Measurements from ENCODE around the gene ILRUN.
A peak's percentile ranks its signal among the peaks of the same experiment; 100 is the strongest.
"Not testable (repeated sequence)": the region's sequence is repeated elsewhere in the genome, so short reads cannot be mapped to it uniquely, and the experiment has no call there.

The ILRUN gene

GRCh38 chr6:34658605-34659265, 37.8 kb downstream of the ILRUN start:
- Histone ChIP-seq H3F3A (ENCODE audit: insufficient read depth, low read length) (peaks cover 38% of the 10 kb centered on the region), H3K4me1 (ENCODE audit: low read length) (peaks cover 39% of the 10 kb centered on the region), H3K4me2 (ENCODE audit: low read depth, low read length) (peak overlapping the region; percentile 13; the same call in 1 of the 2 replicates), H3K4me3 (ENCODE audit: low read length) (no peak overlapping the region), H4K20me1 (ENCODE audit: insufficient read depth, low read length) (no peaks in the 10 kb centered on the region), H3K27me3 (replicated peaks; ENCODE audit: insufficient read depth, low read length) (no peaks in the 10 kb centered on the region), H3K36me3 (replicated peaks; ENCODE audit: insufficient read depth, low read length) (no peaks in the 10 kb centered on the region), H3K9me2 (replicated peaks; ENCODE audit: insufficient read depth, low read length) (no peaks in the 10 kb centered on the region), H2AFZ (ENCODE audit: low read length) (no peak overlapping the region), H3K9me3 (replicated peaks; ENCODE audit: insufficient read depth, low read length) (no peaks in the 10 kb centered on the region), H3K9ac (ENCODE audit: low read length) (no peak overlapping the region), H3K27ac (ENCODE audit: low read length) (peak overlapping the region; percentile 98), H3K79me2 (ENCODE audit: low read length) (peaks cover 69% of the 10 kb centered on the region)
- DNase-seq, result no peak
- TF ChIP-seq CTCF (IDR thresholded peaks at IDR 0.05; ENCODE audit: low read length), result no peak
- no peak for TF ChIP-seq EZH2phosphoT487 (IDR thresholded peaks at IDR 0.05; ENCODE audit: low read length)
- TF ChIP-seq EZH2 (optimal IDR thresholded peaks at IDR 0.05; ENCODE audit: low read depth, low read length), result no peak

GRCh38 chr6:34657979-34658480, 38.5 kb downstream of the ILRUN start:
- Histone ChIP-seq H3F3A (ENCODE audit: insufficient read depth, low read length) (peaks cover 38% of the 10 kb centered on the region), H3K9ac (ENCODE audit: low read length) (peak overlapping the region; percentile 79), H3K4me1 (ENCODE audit: low read length) (peaks cover 39% of the 10 kb centered on the region), H3K27ac (ENCODE audit: low read length) (peak overlapping the region; percentile 98), H3K79me2 (ENCODE audit: low read length) (peaks cover 68% of the 10 kb centered on the region), H3K4me3 (ENCODE audit: low read length) (peak overlapping the region; percentile 53; the same call in 1 of the 2 replicates), H3K4me2 (ENCODE audit: low read depth, low read length) (peak overlapping the region; percentile 96)
- not testable (repeated sequence) for H3K9me2 ChIP-seq (replicated peaks; ENCODE audit: insufficient read depth, low read length); H4K20me1 ChIP-seq (ENCODE audit: insufficient read depth, low read length); DNase-seq; H3K9me3 ChIP-seq (replicated peaks; ENCODE audit: insufficient read depth, low read length); H3K36me3 ChIP-seq (replicated peaks; ENCODE audit: insufficient read depth, low read length); H2AFZ ChIP-seq (ENCODE audit: low read length); H3K27me3 ChIP-seq (replicated peaks; ENCODE audit: insufficient read depth, low read length)

- H3K9me3 ChIP-seq (replicated peaks; ENCODE audit: insufficient read depth, low read length), result no peaks in the 10 kb centered on the region
- TF ChIP-seq EZH2phosphoT487 (IDR thresholded peaks at IDR 0.05; ENCODE audit: low read length) (no peak), CTCF (IDR thresholded peaks at IDR 0.05; ENCODE audit: low read length) (no peak), EZH2 (optimal IDR thresholded peaks at IDR 0.05; ENCODE audit: low read depth, low read length) (no peak)
- DNase-seq, result peak; percentile 75
- peak overlapping the region; percentile 98 for H3K27ac ChIP-seq (ENCODE audit: low read length)
- peaks cover 67% of the 10 kb centered on the region for H3K79me2 ChIP-seq (ENCODE audit: low read length)
- H4K20me1 ChIP-seq (ENCODE audit: insufficient read depth, low read length), result no peaks in the 10 kb centered on the region
- H3K27me3 ChIP-seq (replicated peaks; ENCODE audit: insufficient read depth, low read length), result no peaks in the 10 kb centered on the region
- H3F3A ChIP-seq (ENCODE audit: insufficient read depth, low read length), result peaks cover 38% of the 10 kb centered on the region
- H3K9ac ChIP-seq (ENCODE audit: low read length), result peak overlapping the region; percentile 79
- H3K36me3 ChIP-seq (replicated peaks; ENCODE audit: insufficient read depth, low read length), result 0 out of 2 replicates have a peak, but pooled peaks cover 4% of the 10 kb centered on the region
- H3K4me2 ChIP-seq (ENCODE audit: low read depth, low read length), result peak overlapping the region; percentile 96
- H3K9me2 ChIP-seq (replicated peaks; ENCODE audit: insufficient read depth, low read length), result no peaks in the 10 kb centered on the region
- peak overlapping the region; percentile 53 for H3K4me3 ChIP-seq (ENCODE audit: low read length)
- no peak overlapping the region for H2AFZ ChIP-seq (ENCODE audit: low read length)
- peaks cover 39% of the 10 kb centered on the region for H3K4me1 ChIP-seq (ENCODE audit: low read length)
These were observed 39.1 kb downstream of the ILRUN start for GRCh38 chr6:34657307-34657978.

GRCh38 chr6:34657037-34657306, 39.6 kb downstream of the ILRUN start:
- Histone ChIP-seq H3K27me3 (replicated peaks; ENCODE audit: insufficient read depth, low read length) (no peaks in the 10 kb centered on the region), H3F3A (ENCODE audit: insufficient read depth, low read length) (peaks cover 38% of the 10 kb centered on the region), H3K4me2 (ENCODE audit: low read depth, low read length) (peak overlapping the region; percentile 96), H3K79me2 (ENCODE audit: low read length) (peaks cover 68% of the 10 kb centered on the region), H3K9me3 (replicated peaks; ENCODE audit: insufficient read depth, low read length) (no peaks in the 10 kb centered on the region), H4K20me1 (ENCODE audit: insufficient read depth, low read length) (no peaks in the 10 kb centered on the region), H3K9me2 (replicated peaks; ENCODE audit: insufficient read depth, low read length) (no peaks in the 10 kb centered on the region), H2AFZ (ENCODE audit: low read length) (no peak overlapping the region), H3K36me3 (replicated peaks; ENCODE audit: insufficient read depth, low read length) (0 out of 2 replicates have a peak, but pooled peaks cover 4% of the 10 kb centered on the region), H3K4me1 (ENCODE audit: low read length) (peaks cover 39% of the 10 kb centered on the region), H3K4me3 (ENCODE audit: low read length) (peak overlapping the region; percentile 53), H3K27ac (ENCODE audit: low read length) (peak overlapping the region; percentile 98), H3K9ac (ENCODE audit: low read length) (peak overlapping the region; percentile 79)
- TF ChIP-seq EZH2phosphoT487 (IDR thresholded peaks at IDR 0.05; ENCODE audit: low read length), result no peak
- no peak for TF ChIP-seq CTCF (IDR thresholded peaks at IDR 0.05; ENCODE audit: low read length)
- no peak for TF ChIP-seq EZH2 (optimal IDR thresholded peaks at IDR 0.05; ENCODE audit: low read depth, low read length)
- DNase-seq, result no peak
